ENCODE results near the gene CBR4.
A peak's percentile ranks its signal among the peaks of the same experiment; 100 is the strongest.

Gene CBR4

GRCh38 chr4:169033660-169034059 lies 23.6 kb upstream of the CBR4 start:
- no peak for DNase-seq (ENCODE audit: low read depth in 2 of 3, low spot score in 1 of 3)

GRCh38 chr4:169032883-169033645 lies 23.0 kb upstream of the CBR4 start:
- no peak for DNase-seq (ENCODE audit: low read depth in 2 of 3, low spot score in 1 of 3)

- no peak for DNase-seq (ENCODE audit: low read depth in 2 of 3, low spot score in 1 of 3)
Observed at GRCh38 chr4:169032194-169032593, 22.1 kb upstream of the CBR4 start.

DNA sequence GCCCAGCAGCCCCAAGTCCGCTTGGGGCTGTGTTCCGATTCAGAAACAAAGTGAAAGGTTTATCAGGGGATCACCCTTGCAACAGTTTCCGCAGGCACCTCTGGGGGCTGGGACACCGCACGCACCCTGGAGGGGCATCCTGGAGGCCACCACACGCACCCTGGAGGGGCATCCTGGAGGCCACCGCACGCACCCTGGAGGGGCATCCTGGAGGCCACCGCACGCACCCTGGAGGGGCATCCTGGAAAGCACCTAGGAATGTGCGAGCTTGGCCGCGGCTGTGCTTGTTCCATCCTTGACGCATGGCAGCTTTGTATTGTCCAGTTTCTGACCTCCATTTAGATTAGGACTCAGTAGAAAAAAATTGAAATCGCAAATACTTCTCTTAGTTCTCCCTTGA lies 21.3 kb upstream of the CBR4 start:
- no peak for DNase-seq (ENCODE audit: low read depth in 2 of 3, low spot score in 1 of 3)

GRCh38 chr4:169030562-169030982 lies 20.5 kb upstream of the CBR4 start:
- DNase-seq (ENCODE audit: low read depth in 2 of 3, low spot score in 1 of 3) = no peak

DNA sequence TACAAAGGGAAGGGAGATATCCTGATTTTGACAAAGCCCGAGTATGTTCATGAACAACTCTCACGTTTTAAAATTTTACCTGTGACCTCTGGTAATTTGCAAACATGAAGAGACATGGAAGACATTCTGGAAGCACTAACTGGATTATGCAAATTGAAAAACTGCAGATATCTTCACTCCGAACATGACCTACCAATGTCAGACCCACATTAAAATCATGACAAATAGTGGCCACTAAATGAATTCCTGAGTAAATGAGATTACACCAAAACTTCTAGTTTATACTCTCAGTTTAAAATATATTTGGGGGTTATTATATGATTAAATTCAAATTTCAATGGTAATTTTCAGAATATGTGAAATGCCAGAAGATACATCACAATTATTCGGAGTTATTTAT lies 19.9 kb upstream of the CBR4 start:
- no peak for DNase-seq (ENCODE audit: low read depth in 2 of 3, low spot score in 1 of 3)

DNA sequence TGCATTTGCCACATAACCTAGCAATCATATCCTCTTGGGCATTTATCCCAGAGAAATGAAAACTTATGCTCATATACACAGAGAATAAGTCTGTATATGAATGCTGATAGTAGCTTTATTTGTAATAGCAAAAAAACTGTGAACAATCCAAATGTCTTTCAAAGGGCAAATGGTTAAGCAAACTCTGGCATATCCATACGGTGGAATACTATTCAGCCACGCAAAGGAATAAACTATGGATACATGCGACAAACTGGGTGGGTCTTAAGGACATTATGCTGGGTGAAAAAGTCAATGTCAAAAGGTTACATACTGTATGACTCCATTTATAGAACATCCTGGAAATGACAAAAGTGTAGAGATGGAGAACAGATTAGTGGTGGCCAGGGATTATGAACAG lies 17.6 kb upstream of the CBR4 start:
- no peak for DNase-seq (ENCODE audit: low read depth in 2 of 3, low spot score in 1 of 3)

- no peak for DNase-seq (ENCODE audit: low read depth in 2 of 3, low spot score in 1 of 3)
Observed at GRCh38 chr4:169025184-169025583, 15.1 kb upstream of the CBR4 start.

GRCh38 chr4:169024762-169025161 lies 14.7 kb upstream of the CBR4 start:
- DNase-seq (ENCODE audit: low read depth in 2 of 3, low spot score in 1 of 3) = no peak

GRCh38 chr4:169018406-169018805 lies 8.4 kb upstream of the CBR4 start:
- no peak for DNase-seq (ENCODE audit: low read depth in 2 of 3, low spot score in 1 of 3)

DNA sequence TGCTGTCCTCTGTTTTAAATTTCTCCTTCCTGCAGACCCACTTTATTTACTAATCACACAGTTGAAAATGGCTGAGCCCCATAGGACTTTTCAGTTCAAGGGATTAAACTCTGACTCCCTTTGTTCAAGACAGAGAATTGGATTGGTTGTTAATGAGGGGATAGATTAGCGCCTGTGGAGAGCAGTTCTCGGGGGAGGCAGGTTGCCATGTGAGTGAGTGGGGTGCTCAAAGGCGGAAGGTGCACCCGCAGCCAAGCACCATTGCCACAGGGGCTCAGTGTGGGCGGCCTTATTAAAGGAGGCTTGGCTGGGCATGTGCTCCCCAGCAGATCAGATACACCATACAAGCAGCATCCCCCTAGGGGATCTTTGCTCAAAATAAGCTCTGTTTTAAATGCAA lies 7.9 kb upstream of the CBR4 start:
- no peak for DNase-seq (ENCODE audit: low read depth in 2 of 3, low spot score in 1 of 3)

- no peak for DNase-seq (ENCODE audit: low read depth in 2 of 3, low spot score in 1 of 3)
Observed at GRCh38 chr4:169015186-169015623, 5.2 kb upstream of the CBR4 start.

DNA sequence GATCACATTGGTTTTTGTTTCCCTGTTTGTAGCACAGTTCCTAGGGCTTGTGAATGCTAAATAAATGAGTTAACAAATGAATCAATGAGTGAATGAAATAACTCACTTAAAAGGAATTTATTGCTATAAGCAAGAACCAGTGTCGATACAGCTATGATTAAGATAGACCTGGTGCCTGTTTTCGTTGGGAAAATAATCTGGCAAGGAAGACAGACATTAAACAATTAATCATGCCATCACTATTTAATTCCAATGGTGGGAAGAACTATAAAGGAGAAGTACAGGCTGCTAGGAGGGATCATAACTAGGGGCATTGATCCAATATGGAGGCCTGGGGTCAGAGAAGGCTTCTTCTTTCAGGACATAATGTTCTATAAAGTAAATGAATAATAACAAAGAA lies 4.5 kb upstream of the CBR4 start:
- DNase-seq (ENCODE audit: low read depth in 2 of 3, low spot score in 1 of 3) = no peak

GRCh38 chr4:169013396-169013795 lies 3.3 kb upstream of the CBR4 start:
- DNase-seq (ENCODE audit: low read depth in 2 of 3, low spot score in 1 of 3) = no peak

DNA sequence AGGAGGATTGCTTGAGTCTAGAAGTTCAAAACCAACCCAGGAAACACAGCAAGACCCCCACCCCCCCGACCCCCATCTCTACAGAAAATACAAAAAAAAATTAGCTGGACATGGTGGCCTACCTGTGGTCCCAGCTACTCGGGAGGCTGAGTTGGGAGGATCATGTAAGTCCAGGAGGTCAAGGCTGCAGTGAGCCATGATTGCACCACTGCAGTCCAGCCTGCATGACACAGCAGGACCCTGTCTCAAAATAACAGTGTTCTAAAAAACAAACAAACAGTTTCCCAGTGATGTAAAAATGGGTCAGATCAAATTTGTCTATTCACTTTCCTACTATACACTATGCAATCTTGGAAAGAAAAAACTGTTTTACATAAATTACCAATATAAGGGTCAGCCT lies 2.0 kb upstream of the CBR4 start:
- DNase-seq (ENCODE audit: low read depth in 2 of 3, low spot score in 1 of 3) = no peak

GRCh38 chr4:169009286-169010124 lies 550 bp downstream of the CBR4 start:
- peak; percentile 34 to 48 (median 36) for DNase-seq (ENCODE audit: low read depth in 2 of 3, low spot score in 1 of 3)

GRCh38 chr4:169005453-169006099 lies 4.5 kb downstream of the CBR4 start:
- no peak for DNase-seq (ENCODE audit: low read depth in 2 of 3, low spot score in 1 of 3)

GRCh38 chr4:169000315-169000714 lies 9.7 kb downstream of the CBR4 start:
- DNase-seq (ENCODE audit: low read depth in 2 of 3, low spot score in 1 of 3) = no peak

DNA sequence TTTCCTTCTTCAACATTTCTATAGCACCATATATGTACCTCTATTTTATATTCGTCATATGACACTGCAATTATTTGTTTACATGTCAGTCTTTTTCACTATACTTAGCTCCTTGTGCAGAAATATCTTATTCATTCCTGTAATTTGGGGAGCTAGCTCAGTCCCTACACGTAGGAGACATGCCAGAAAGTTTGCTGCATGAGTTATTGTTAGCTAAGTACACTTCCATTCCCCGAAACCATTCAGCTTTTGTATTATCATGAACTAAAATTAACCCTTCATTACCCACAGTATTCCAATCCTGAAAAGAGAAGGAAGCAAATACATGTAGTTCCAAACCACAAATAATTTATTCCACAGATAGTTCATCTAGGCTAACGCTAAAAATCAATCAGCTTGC lies 10.2 kb downstream of the CBR4 start:
- no peak for DNase-seq (ENCODE audit: low read depth in 2 of 3, low spot score in 1 of 3)

DNA sequence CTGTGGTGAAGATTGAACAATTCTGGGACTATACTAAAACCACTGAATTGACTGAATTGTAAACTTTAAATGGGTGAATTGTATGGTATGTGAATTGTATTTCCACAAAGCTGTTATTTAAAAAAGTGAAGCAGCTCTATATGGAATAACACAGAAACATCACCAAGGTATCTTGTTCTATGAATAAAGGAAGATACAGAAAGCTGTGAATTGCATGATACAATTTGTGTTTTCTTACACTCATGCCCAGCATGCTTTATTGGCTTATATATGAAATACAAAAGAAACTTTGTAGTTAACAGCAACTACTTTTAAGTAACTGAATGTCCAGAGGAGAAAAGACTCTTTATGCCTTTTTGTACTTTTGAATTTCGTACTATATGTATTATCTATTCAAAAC lies 11.5 kb downstream of the CBR4 start:
- no peak for DNase-seq (ENCODE audit: low read depth in 2 of 3, low spot score in 1 of 3)

- DNase-seq (ENCODE audit: low read depth in 2 of 3, low spot score in 1 of 3) = no peak
Observed at GRCh38 chr4:168995537-168996295, 14.3 kb downstream of the CBR4 start.

Measured in stimulated activated CD4-positive, alpha-beta T cell treated with anti-CD3 and anti-CD28 coated beads, Interleukin-12 subunit alpha, Interleukin-12 subunit beta, amount 100 ng/mL, for 48 hours (primary cell).